Measurements from ENCODE around the gene EFHD2. TPM values are rescaled to one million over a fixed set of nuclear protein-coding genes. Genes with fewer than 3 reads are reported as not detected.

Gene EFHD2, protein sequence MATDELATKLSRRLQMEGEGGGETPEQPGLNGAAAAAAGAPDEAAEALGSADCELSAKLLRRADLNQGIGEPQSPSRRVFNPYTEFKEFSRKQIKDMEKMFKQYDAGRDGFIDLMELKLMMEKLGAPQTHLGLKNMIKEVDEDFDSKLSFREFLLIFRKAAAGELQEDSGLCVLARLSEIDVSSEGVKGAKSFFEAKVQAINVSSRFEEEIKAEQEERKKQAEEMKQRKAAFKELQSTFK
- 18.9 and 24.0 TPM in 2 replicates for polyA plus RNA-seq (2011; rRNA removed)
- 7.2 and 8.3 TPM in 2 replicates for polyA minus RNA-seq (2011; rRNA and poly(A)+ RNA removed)

DNA sequence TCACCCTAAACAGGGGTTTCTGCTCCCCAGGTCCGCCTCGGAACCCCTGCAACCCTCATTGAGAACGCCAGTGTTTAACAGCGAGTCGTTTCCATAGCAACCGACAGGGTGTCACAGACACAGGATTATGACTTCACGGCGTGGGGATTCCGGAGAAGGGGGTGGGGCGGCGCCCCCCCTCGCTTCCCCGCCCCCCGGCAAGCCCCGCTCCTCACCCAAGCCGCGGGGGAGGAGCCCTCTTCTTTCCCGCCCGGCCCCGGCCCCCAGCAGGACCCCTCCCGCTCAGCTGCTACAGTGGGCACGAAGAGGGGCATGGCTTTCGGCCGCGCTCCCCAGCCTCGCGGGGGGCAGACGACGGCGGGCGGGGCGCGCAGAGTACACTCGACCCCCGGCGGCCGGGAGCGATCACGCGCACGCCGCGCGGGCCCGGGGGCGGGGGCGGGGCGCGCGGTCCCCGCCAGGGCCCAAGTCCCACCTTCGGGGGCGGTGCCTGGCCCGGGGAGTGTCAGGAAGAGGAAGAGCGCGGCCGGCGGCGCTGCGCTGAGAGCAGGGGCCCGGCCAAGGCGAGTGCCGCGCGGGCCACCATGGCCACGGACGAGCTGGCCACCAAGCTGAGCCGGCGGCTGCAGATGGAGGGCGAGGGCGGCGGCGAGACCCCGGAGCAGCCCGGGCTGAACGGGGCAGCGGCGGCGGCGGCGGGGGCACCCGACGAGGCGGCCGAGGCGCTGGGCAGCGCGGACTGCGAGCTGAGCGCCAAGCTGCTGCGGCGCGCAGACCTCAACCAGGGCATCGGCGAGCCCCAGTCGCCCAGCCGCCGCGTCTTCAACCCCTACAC is at the start of gene EFHD2:
Gene EFHD2 (plus strand): TSS at position 501 of the 835 bp plus-strand sequence. CDS start 84 bp downstream, at position 585.
- peak within 1 kb of the TSS; percentile 71 for H3K4me3 ChIP-seq (ENCODE audit: low read depth, low read length)
- H3K36me3 ChIP-seq (ENCODE audit: control insufficient read depth, insufficient read depth, low read length): no peaks in the 10 kb centered on the region; the same call in 1 of the 2 replicates
- POLR2A ChIA-PET: no interaction called here
- TF ChIP-seq, protein P1, sequence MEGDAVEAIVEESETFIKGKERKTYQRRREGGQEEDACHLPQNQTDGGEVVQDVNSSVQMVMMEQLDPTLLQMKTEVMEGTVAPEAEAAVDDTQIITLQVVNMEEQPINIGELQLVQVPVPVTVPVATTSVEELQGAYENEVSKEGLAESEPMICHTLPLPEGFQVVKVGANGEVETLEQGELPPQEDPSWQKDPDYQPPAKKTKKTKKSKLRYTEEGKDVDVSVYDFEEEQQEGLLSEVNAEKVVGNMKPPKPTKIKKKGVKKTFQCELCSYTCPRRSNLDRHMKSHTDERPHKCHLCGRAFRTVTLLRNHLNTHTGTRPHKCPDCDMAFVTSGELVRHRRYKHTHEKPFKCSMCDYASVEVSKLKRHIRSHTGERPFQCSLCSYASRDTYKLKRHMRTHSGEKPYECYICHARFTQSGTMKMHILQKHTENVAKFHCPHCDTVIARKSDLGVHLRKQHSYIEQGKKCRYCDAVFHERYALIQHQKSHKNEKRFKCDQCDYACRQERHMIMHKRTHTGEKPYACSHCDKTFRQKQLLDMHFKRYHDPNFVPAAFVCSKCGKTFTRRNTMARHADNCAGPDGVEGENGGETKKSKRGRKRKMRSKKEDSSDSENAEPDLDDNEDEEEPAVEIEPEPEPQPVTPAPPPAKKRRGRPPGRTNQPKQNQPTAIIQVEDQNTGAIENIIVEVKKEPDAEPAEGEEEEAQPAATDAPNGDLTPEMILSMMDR (IDR thresholded peaks at IDR 0.05; ENCODE audit: insufficient read depth, low read depth, low read length): no peak
- DNase-seq (ENCODE audit: low read depth): no peak
- CTCF ChIA-PET: interaction anchor here (1.3 kb wide), 1 partner anchor 21 kb away, joined by 5 read pairs; no protein-coding TSS in a partner anchor
- no peaks in the 10 kb centered on the region for H3K27me3 ChIP-seq (ENCODE audit: control insufficient read depth, insufficient read depth, low read length)

DNA sequence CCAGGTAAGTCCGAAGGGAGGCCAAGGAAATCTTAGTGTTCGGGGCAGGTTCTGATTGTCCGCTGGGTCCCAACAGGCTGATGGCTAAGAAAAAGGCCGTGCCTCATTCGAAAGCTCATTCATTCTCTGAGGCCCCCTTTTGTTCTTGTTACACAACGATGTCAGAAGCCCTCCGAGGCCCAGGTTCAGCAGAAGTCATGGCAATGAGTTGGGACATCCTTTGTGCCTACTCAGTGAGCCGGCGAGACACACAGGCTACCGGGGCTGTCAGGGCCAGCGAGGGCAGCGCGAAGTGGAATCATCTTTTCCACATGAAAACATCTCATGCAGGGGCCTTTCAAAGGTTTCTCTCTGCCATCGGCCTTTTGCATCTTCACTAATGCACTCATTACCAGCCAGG is 49.0 kb upstream of the EFHD2 start:
- Histone ChIP-seq H3K4me3 (ENCODE audit: low read depth, low read length) (no peak overlapping the region), H3K36me3 (ENCODE audit: control insufficient read depth, insufficient read depth, low read length) (no peaks in the 10 kb centered on the region), H3K27me3 (ENCODE audit: control insufficient read depth, insufficient read depth, low read length) (no peaks in the 10 kb centered on the region)
- POLR2A ChIA-PET: no interaction called here
- DNase-seq (ENCODE audit: low read depth): no peak
- TF ChIP-seq, protein P1 (IDR thresholded peaks at IDR 0.05; ENCODE audit: insufficient read depth, low read depth, low read length): no peak
- CTCF ChIA-PET: interaction anchor here (0.6 kb wide), 1 partner anchor 209 kb away, joined by 4 read pairs; no protein-coding TSS in a partner anchor

DNA sequence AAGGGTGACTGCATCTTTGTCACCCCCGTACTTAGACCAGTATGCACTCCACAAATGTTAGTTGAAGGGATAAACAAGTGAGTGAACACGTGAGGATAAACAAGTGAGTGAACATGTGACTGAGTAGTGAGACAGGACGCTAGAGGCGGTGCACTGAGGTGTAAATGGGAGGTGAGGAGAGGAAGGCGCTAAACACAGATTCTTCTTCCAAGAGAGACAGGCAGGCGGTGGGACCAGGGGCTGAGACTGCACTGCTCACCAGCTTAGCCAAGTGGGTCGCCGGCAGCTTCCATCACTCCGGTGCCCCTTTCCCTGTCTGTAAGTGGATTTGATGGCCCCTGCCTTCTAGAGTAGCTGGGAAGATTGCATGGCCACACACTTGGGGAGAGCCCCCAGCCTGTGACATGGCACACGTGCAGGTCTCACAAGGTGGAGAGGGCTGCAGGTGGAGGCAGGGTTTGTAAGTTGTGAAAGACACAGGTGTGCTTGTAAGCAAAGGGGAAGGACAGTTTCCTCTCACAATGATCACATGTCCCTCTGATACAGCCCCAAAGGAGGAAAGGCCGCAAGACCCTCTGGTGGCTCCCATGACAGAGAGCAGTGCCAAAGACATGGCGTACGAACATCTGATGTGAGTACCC is 47.5 kb upstream of the EFHD2 start:
- no peaks in the 10 kb centered on the region for H3K27me3 ChIP-seq (ENCODE audit: control insufficient read depth, insufficient read depth, low read length)
- H3K4me3 ChIP-seq (ENCODE audit: low read depth, low read length): no peak overlapping the region
- no peaks in the 10 kb centered on the region for H3K36me3 ChIP-seq (ENCODE audit: control insufficient read depth, insufficient read depth, low read length)
- ChIA-PET CTCF (no interaction called here), POLR2A (no interaction called here)
- DNase-seq (ENCODE audit: low read depth): no peak
- TF ChIP-seq, protein P1 (IDR thresholded peaks at IDR 0.05; ENCODE audit: insufficient read depth, low read depth, low read length): no peak

DNA sequence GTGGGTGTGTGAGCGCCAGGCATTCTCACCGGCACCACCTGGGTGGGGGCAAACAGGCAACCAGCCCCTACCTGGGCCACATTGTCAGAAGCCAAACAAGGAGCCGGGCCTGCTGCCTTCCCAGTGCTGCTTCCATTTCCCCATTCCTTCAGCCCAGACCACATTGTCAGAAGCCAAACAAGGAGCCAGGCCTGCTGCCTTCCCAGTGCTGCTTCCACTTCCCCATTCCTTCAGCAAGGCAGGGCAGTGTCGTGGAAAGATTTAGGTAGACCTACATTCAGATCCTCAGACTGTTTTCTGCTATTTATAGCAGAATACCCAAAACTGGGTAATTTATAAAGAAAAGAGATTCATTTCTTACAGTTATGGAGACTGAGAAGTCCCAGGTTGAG is 47.0 kb upstream of the EFHD2 start:
- ChIA-PET CTCF (no interaction called here), POLR2A (no interaction called here)
- TF ChIP-seq, protein P1 (IDR thresholded peaks at IDR 0.05; ENCODE audit: insufficient read depth, low read depth, low read length): no peak
- no peak for DNase-seq (ENCODE audit: low read depth)
- Histone ChIP-seq H3K27me3 (ENCODE audit: control insufficient read depth, insufficient read depth, low read length) (no peaks in the 10 kb centered on the region), H3K36me3 (ENCODE audit: control insufficient read depth, insufficient read depth, low read length) (no peaks in the 10 kb centered on the region), H3K4me3 (ENCODE audit: low read depth, low read length) (no peak overlapping the region)

DNA sequence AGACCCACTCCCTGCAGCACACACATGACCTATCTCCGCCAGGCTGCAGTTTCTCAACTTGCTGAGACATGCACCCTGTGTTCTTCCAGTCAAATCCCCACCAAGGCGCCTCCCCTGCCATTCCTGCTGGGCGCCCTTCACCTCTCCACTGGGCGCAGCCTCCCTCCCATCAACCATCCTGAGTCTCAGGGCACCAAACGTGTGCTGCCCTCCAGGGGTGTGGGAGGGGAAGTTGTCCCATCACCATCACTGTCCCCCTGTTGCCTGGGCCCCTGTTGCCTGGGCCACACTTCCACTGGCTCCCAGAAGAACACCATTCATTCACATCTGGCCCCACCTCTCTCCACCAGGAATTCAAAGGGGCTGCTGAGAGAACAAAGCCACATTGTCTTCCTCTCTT is 44.9 kb upstream of the EFHD2 start:
- TF ChIP-seq, protein P1 (IDR thresholded peaks at IDR 0.05; ENCODE audit: insufficient read depth, low read depth, low read length): no peak
- no peak for DNase-seq (ENCODE audit: low read depth)
- Histone ChIP-seq H3K36me3 (ENCODE audit: control insufficient read depth, insufficient read depth, low read length) (no peaks in the 10 kb centered on the region), H3K27me3 (ENCODE audit: control insufficient read depth, insufficient read depth, low read length) (no peaks in the 10 kb centered on the region), H3K4me3 (ENCODE audit: low read depth, low read length) (no peak overlapping the region)
- ChIA-PET POLR2A (no interaction called here), CTCF (no interaction called here)

Data from BJ (cell line).